Measurements from ENCODE around the gene HCST.

The HCST gene, protein sequence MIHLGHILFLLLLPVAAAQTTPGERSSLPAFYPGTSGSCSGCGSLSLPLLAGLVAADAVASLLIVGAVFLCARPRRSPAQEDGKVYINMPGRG

GRCh38 chr19:35901854-35902661 is at the start of gene HCST:
Gene HCST (plus strand): TSS chr19:35902529. CDS start chr19:35902594, 65 bp downstream.
- peak within 1 kb of the TSS; percentile 73 for H3K27ac ChIP-seq (ENCODE audit: low read depth, low read length)
- peak within 1 kb of the TSS; percentile 57 to 82 for H3K4me3 ChIP-seq (ENCODE audit: low read depth in 1 of 2, low read length in 2 of 2)
- no peaks in the 10 kb centered on the region for H3K9me3 ChIP-seq (ENCODE audit: control insufficient read depth in 1 of 2, low read length in 2 of 2)
- peaks cover 0 to 26% of the 10 kb centered on the region in 2 donors for H3K4me1 ChIP-seq (ENCODE audit: control insufficient read depth in 1 of 2, insufficient read depth in 2 of 2, low read length in 2 of 2)
- H3K27me3 ChIP-seq (ENCODE audit: control insufficient read depth in 1 of 2, insufficient read depth in 2 of 2, low read length in 2 of 2): no peaks in the 10 kb centered on the region
- peak within 1 kb of the TSS; percentile 29 to 72 for H3K9ac ChIP-seq (ENCODE audit: low read depth in 1 of 2, low read length in 2 of 2)
- no peaks in the 10 kb centered on the region for H3K36me3 ChIP-seq (ENCODE audit: control insufficient read depth in 1 of 2, insufficient read depth in 2 of 2, low read length in 2 of 2)

DNA sequence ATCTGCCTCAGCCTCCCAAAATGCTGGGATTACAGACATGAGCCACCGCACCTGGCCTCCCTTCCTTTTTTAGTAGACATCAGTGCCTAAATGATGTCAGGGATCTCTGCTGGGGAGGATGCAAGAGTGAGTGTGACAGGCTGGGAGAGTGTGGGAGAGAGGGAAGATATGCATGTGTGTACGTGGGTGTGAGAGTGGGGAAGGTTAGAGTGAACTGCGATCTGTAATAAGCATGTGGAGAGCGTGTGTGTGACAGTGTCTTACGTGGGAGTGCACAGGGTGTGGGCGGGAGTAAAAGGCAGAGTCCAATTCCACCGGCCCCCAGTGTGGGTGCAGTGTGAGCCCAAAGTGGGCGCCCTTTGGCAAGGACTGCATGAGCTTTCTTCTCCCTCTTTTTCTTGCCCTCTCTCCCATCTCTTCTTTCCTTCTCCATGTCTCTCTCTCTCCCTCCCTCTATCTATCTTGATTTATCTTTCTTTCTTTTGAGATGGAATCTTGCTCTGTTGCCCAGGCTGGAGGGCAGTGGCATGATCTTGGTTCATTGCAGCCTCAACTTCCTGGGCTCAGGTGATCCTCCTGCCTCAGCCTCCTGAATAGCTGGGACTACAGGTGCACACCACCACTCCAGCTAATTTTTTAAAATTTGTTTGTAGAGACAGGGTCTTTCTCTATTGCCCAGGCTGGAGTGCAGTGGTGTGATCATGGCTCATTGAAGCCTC is 49.1 kb upstream of the HCST start:
- Histone ChIP-seq H3K27me3 (ENCODE audit: control insufficient read depth in 1 of 2, insufficient read depth in 2 of 2, low read length in 2 of 2) (peaks cover 30 to 31% of the 10 kb centered on the region in 2 donors), H3K27ac (ENCODE audit: low read depth, low read length) (no peak overlapping the region), H3K4me3 (ENCODE audit: low read depth in 1 of 2, low read length in 2 of 2) (no peak overlapping the region)

GRCh38 chr19:35856546-35857149 is 45.7 kb upstream of the HCST start, which contains the start of gene KIRREL2:
Gene KIRREL2 (plus strand): TSS chr19:35856911. CDS start chr19:35857120, 209 bp downstream.
- no peaks in the 10 kb centered on the region for H3K9me3 ChIP-seq (ENCODE audit: control insufficient read depth in 1 of 2, low read length in 2 of 2)
- H3K4me3 ChIP-seq (ENCODE audit: low read depth in 1 of 2, low read length in 2 of 2): peak within 1 kb of the TSS; percentile 56 to 66
- no peak within 1 kb of the TSS for H3K27ac ChIP-seq (ENCODE audit: low read depth, low read length)
- peaks cover 0 to 4% of the 10 kb centered on the region in 2 donors for H3K4me1 ChIP-seq (ENCODE audit: control insufficient read depth in 1 of 2, insufficient read depth in 2 of 2, low read length in 2 of 2)
- H3K36me3 ChIP-seq (ENCODE audit: control insufficient read depth in 1 of 2, insufficient read depth in 2 of 2, low read length in 2 of 2): no peaks in the 10 kb centered on the region
- peak within 1 kb of the TSS in 1 of 2 donors; percentile 18 for H3K9ac ChIP-seq (ENCODE audit: low read depth in 1 of 2, low read length in 2 of 2)
- H3K27me3 ChIP-seq (ENCODE audit: control insufficient read depth in 1 of 2, insufficient read depth in 2 of 2, low read length in 2 of 2): peaks cover 39 to 42% of the 10 kb centered on the region in 2 donors

More for the DNA sequence above, 49.1 kb upstream of the HCST start:
- no peak overlapping the region for H3K9ac ChIP-seq (ENCODE audit: low read depth in 1 of 2, low read length in 2 of 2)
- H3K9me3 ChIP-seq (ENCODE audit: control insufficient read depth in 1 of 2, low read length in 2 of 2): no peaks in the 10 kb centered on the region
- peaks cover 0 to 4% of the 10 kb centered on the region in 2 donors for H3K4me1 ChIP-seq (ENCODE audit: control insufficient read depth in 1 of 2, insufficient read depth in 2 of 2, low read length in 2 of 2)
- H3K36me3 ChIP-seq (ENCODE audit: control insufficient read depth in 1 of 2, insufficient read depth in 2 of 2, low read length in 2 of 2): no peaks in the 10 kb centered on the region

DNA sequence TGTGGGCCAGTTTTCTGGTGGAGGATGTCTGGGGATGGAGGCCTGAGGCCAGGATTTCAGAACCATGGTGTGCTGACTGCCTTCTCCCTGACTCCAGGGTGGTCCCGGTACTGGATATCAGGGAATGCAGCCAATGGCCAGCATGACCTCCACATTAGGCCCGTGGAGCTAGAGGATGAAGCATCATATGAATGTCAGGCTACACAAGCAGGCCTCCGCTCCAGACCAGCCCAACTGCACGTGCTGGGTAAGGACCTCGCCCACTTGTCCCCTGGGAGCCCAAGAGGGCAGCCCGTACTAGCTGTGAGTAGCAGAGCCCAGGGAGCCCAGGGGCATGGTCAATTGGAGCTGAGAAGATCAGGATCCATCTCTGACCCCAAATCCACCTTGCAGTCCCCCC is 44.0 kb upstream of the HCST start:
- peaks cover 0 to 4% of the 10 kb centered on the region in 2 donors for H3K4me1 ChIP-seq (ENCODE audit: control insufficient read depth in 1 of 2, insufficient read depth in 2 of 2, low read length in 2 of 2)
- no peak overlapping the region for H3K4me3 ChIP-seq (ENCODE audit: low read depth in 1 of 2, low read length in 2 of 2)
- no peaks in the 10 kb centered on the region for H3K9me3 ChIP-seq (ENCODE audit: control insufficient read depth in 1 of 2, low read length in 2 of 2)
- no peak overlapping the region for H3K9ac ChIP-seq (ENCODE audit: low read depth in 1 of 2, low read length in 2 of 2)
- H3K36me3 ChIP-seq (ENCODE audit: control insufficient read depth in 1 of 2, insufficient read depth in 2 of 2, low read length in 2 of 2): no peaks in the 10 kb centered on the region
- no peak overlapping the region for H3K27ac ChIP-seq (ENCODE audit: low read depth, low read length)
- peaks cover 39 to 46% of the 10 kb centered on the region in 2 donors for H3K27me3 ChIP-seq (ENCODE audit: control insufficient read depth in 1 of 2, insufficient read depth in 2 of 2, low read length in 2 of 2)

- Histone ChIP-seq H3K27ac (ENCODE audit: low read depth, low read length) (no peak overlapping the region), H3K9me3 (ENCODE audit: control insufficient read depth in 1 of 2, low read length in 2 of 2) (no peaks in the 10 kb centered on the region), H3K4me1 (ENCODE audit: control insufficient read depth in 1 of 2, insufficient read depth in 2 of 2, low read length in 2 of 2) (peaks cover 0 to 4% of the 10 kb centered on the region in 2 donors), H3K36me3 (ENCODE audit: control insufficient read depth in 1 of 2, insufficient read depth in 2 of 2, low read length in 2 of 2) (no peaks in the 10 kb centered on the region), H3K27me3 (ENCODE audit: control insufficient read depth in 1 of 2, insufficient read depth in 2 of 2, low read length in 2 of 2) (peaks cover 39 to 46% of the 10 kb centered on the region in 2 donors), H3K9ac (ENCODE audit: low read depth in 1 of 2, low read length in 2 of 2) (no peak overlapping the region), H3K4me3 (ENCODE audit: low read depth in 1 of 2, low read length in 2 of 2) (no peak overlapping the region)
These were observed 42.9 kb upstream of the HCST start for GRCh38 chr19:35859414-35859813.

DNA sequence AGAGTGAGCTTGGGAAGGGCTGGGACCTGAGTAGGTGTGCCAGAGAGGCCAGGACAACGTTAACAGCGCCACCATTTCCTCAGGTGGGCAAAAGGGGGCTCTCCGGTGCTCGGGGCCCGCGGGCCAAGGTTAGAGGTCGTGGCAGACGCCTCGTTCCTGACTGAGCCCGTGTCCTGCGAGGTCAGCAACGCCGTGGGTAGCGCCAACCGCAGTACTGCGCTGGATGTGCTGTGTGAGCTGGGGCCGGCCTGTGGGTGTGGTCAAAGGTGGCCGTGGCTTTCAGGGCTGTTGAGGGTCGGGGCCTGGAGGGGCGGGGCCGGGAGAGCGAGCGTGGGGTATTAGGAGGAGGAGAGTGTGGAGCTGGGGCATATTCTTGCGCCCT is 41.9 kb upstream of the HCST start:
- H3K36me3 ChIP-seq (ENCODE audit: control insufficient read depth in 1 of 2, insufficient read depth in 2 of 2, low read length in 2 of 2): no peaks in the 10 kb centered on the region
- H3K4me1 ChIP-seq (ENCODE audit: control insufficient read depth in 1 of 2, insufficient read depth in 2 of 2, low read length in 2 of 2): peaks cover 0 to 4% of the 10 kb centered on the region in 2 donors
- no peak overlapping the region for H3K27ac ChIP-seq (ENCODE audit: low read depth, low read length)
- peaks cover 37 to 38% of the 10 kb centered on the region in 2 donors for H3K27me3 ChIP-seq (ENCODE audit: control insufficient read depth in 1 of 2, insufficient read depth in 2 of 2, low read length in 2 of 2)
- no peaks in the 10 kb centered on the region for H3K9me3 ChIP-seq (ENCODE audit: control insufficient read depth in 1 of 2, low read length in 2 of 2)
- H3K9ac ChIP-seq (ENCODE audit: low read depth in 1 of 2, low read length in 2 of 2): no peak overlapping the region
- no peak overlapping the region for H3K4me3 ChIP-seq (ENCODE audit: low read depth in 1 of 2, low read length in 2 of 2)

- Histone ChIP-seq H3K9me3 (ENCODE audit: control insufficient read depth in 1 of 2, low read length in 2 of 2) (no peaks in the 10 kb centered on the region), H3K27me3 (ENCODE audit: control insufficient read depth in 1 of 2, insufficient read depth in 2 of 2, low read length in 2 of 2) (peaks cover 32 to 34% of the 10 kb centered on the region in 2 donors)
These were observed 41.3 kb upstream of the HCST start for GRCh38 chr19:35860818-35861639.

DNA sequence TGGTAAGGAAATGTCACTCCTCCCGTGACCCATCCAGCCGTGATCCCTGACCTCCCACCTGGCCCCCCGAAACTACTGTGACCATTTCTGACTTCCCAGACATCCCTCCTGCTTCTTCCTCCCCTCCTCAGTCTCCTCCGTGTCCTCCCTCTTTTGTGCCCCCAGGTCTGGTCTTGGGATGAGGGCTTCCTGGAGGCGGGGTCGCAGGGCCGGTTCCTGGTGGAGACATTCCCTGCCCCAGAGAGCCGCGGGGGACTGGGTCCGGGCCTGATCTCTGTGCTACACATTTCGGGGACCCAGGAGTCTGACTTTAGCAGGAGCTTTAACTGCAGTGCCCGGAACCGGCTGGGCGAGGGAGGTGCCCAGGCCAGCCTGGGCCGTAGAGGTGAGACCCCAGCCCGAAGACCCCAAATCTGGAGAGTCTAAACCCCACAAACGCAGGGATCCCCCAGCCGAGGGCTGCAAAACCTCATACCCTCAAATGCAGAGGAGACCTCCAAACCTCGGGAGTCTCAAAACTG is 40.6 kb upstream of the HCST start:
- Histone ChIP-seq H3K27me3 (ENCODE audit: control insufficient read depth in 1 of 2, insufficient read depth in 2 of 2, low read length in 2 of 2) (peaks cover 25 to 28% of the 10 kb centered on the region in 2 donors), H3K36me3 (ENCODE audit: control insufficient read depth in 1 of 2, insufficient read depth in 2 of 2, low read length in 2 of 2) (no peaks in the 10 kb centered on the region), H3K9me3 (ENCODE audit: control insufficient read depth in 1 of 2, low read length in 2 of 2) (no peaks in the 10 kb centered on the region), H3K9ac (ENCODE audit: low read depth in 1 of 2, low read length in 2 of 2) (no peak overlapping the region), H3K27ac (ENCODE audit: low read depth, low read length) (no peak overlapping the region), H3K4me3 (ENCODE audit: low read depth in 1 of 2, low read length in 2 of 2) (no peak overlapping the region), H3K4me1 (ENCODE audit: control insufficient read depth in 1 of 2, insufficient read depth in 2 of 2, low read length in 2 of 2) (no peaks in the 10 kb centered on the region)

More at GRCh38 chr19:35860818-35861639, 41.3 kb upstream of the HCST start:
- Histone ChIP-seq H3K4me1 (ENCODE audit: control insufficient read depth in 1 of 2, insufficient read depth in 2 of 2, low read length in 2 of 2) (peaks cover 0 to 4% of the 10 kb centered on the region in 2 donors), H3K27ac (ENCODE audit: low read depth, low read length) (no peak overlapping the region), H3K9ac (ENCODE audit: low read depth in 1 of 2, low read length in 2 of 2) (no peak overlapping the region), H3K36me3 (ENCODE audit: control insufficient read depth in 1 of 2, insufficient read depth in 2 of 2, low read length in 2 of 2) (no peaks in the 10 kb centered on the region), H3K4me3 (ENCODE audit: low read depth in 1 of 2, low read length in 2 of 2) (no peak overlapping the region)

DNA sequence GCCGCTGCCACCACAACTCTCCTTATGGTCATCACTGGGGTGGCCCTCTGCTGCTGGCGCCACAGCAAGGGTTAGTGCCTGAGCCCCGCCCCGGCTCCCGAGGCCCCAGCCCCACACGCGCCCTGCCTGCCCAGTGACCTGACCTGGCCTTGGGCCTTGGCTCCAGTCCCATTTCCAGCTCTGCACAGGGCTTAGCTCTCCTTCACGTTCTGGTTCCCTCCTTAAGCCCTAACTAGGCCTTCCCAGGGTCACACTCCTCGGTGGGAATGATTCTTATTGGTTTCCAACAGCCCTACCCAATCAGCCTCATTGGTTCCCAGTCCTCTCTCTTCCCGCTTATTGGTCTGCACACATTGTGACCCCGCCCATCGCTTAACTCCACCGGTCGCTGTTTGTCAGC is 39.8 kb upstream of the HCST start:
- Histone ChIP-seq H3K4me1 (ENCODE audit: control insufficient read depth in 1 of 2, insufficient read depth in 2 of 2, low read length in 2 of 2) (no peaks in the 10 kb centered on the region), H3K9ac (ENCODE audit: low read depth in 1 of 2, low read length in 2 of 2) (no peak overlapping the region), H3K27me3 (ENCODE audit: control insufficient read depth in 1 of 2, insufficient read depth in 2 of 2, low read length in 2 of 2) (peaks cover 21 to 29% of the 10 kb centered on the region in 2 donors), H3K36me3 (ENCODE audit: control insufficient read depth in 1 of 2, insufficient read depth in 2 of 2, low read length in 2 of 2) (no peaks in the 10 kb centered on the region), H3K9me3 (ENCODE audit: control insufficient read depth in 1 of 2, low read length in 2 of 2) (no peaks in the 10 kb centered on the region), H3K4me3 (ENCODE audit: low read depth in 1 of 2, low read length in 2 of 2) (no peak overlapping the region), H3K27ac (ENCODE audit: low read depth, low read length) (no peak overlapping the region)

All from duodenal mucosa (tissue), 2 donors.